CD4-positive, alpha-beta T cell treated with Interleukin-21 for 1 hour (primary cell): ENCODE results near the gene ITGB2.

Experiments
- DNase-seq: peaks from one replicate; pipeline ENCODE4 v3.0.0-alpha.2; 2020

ITGB2 gene

GRCh38 chr21:44907966-44908895, 12.5 kb downstream of the ITGB2 start:
- DNase-seq = no peak

DNA sequence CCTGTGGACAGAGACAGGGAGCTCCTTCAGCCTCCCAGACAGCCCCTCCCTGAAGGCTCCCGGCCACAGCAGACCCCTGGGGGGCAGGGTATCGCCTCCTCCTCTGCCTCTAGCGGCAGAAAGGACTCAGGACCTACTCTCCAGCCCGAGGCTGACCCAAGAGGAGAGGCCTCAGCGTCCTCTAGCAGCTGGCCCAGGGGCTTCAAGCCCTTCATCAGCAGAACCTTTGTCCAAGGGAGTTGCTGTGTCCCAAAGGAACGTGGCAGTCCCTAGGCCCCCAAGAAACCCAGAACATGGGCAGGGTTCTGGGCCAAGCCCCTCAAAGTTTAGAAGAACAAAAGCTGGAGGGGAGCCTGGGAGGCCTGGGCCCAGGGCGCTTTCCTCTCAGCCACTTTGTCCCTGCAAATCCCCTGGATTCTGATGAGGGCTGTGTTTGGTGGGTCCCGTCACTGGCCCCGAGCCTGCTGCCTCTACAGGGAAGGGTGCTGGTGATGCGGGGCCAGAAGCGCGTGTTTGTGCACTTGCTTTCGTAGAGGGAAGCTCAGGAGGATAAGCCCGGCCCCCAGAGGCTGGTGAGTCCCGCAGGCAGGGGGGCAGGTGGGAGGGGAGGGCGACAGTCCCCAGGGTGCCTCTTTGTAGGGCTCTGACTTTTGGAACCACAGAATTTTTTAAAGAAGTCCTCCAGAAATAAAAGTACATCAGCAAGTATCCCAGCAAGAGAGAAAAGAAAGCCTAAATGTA, 13.3 kb downstream of the ITGB2 start:
- DNase-seq = no peak

DNA sequence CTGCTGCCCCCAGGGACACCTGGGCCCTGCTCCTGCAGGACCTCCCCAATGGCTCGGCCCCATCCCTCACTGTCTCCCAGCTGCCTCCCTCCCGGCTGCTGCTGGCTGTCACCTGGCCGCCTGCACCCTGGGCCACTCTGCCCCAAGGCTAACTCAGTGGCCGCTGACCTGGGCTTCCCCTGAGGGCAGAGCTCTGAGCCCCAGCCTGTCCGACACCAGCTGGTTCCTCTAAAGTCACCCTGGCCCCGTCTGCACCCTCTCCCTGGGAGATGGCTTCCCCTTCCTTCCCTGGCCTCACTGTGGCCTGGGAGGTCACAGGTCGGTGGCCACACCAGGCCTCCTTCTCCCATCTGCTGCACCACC, 15.0 kb downstream of the ITGB2 start:
- no peak for DNase-seq

GRCh38 chr21:44905016-44905727, 15.5 kb downstream of the ITGB2 start:
- no peak for DNase-seq

DNA sequence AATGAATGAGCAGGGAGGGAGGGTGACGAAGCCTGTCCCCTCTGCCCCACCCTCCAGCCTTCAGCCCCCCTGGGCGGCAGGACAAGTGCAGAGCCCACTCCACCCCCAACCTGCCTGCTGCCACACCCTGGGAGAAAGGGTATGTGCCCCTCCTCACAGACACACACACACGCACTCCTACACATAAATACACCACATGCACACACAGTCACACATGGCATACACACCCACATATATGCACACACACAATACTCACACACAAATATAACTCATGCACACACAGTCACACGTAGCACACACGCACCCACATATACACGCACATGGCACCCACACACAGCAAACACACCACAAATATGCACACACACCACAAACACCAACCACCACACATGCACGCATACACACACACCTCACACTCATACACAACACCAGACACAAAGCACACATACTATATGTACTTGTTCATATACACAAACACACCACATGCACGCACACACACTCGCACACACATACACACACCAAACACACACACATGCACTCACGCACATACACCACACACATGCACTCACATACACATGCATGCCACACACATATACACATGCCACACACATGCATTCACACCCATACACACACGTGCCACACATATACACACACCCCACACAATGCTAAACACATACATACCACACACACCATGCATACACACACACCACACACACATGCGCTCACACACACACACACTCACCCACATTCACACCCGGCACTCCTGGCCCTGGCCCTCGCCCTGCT, 16.4 kb downstream of the ITGB2 start:
- DNase-seq = no peak

DNA sequence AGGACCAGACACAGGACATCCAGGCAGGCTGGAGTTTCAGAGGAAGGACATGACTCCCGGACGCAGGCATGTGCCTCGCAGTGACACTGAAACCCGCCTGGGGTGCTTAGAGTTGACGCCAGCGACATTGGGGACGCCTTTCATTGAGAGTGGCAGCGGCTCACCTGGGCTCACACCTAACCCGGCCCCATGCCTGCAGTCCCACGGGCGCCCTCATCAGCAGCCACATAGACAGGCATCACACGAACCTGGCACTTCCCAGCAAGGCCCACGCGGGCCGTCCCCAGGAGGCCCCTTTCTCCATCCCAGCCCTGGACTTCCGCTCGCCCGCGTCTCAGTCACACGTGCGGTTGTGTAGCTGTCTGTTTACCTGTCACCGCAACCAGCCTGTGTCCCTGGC, 17.0 kb downstream of the ITGB2 start:
- no peak for DNase-seq

DNA sequence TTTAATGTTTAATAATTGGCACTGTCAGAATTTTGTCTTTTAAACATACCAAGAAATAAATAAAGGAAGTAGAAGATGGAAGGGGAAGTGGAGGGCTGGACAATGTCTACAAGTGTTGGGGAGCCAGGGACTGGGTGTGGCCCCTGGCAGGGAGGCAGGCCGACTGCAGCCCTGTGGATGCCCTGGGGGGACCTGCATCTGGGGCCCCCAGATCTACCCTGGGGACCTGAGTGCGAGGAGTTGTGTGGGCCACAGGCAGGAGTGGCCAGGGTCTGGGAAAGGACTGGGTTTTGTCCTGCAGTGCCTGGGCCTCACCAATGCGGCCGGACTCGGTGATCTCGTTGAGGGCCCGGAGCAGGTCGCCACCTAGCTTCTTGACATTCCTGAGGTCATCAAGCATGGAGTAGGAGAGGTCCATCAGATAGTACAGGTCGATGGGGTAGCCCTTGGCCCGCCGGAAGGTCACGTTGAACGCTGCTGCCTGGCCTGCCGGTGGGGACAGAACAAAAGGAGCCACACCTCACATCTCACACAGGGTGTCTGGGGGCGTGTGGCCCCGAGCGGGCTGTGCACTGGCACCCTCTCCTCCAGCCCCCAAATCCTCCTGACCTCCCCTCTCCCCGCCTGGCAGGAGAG, 17.5 kb downstream of the ITGB2 start:
- no peak for DNase-seq

- no peak for DNase-seq
Measured at GRCh38 chr21:44902268-44903049, 18.2 kb downstream of the ITGB2 start.

GRCh38 chr21:44901391-44902074, 19.2 kb downstream of the ITGB2 start:
- DNase-seq = no peak

DNA sequence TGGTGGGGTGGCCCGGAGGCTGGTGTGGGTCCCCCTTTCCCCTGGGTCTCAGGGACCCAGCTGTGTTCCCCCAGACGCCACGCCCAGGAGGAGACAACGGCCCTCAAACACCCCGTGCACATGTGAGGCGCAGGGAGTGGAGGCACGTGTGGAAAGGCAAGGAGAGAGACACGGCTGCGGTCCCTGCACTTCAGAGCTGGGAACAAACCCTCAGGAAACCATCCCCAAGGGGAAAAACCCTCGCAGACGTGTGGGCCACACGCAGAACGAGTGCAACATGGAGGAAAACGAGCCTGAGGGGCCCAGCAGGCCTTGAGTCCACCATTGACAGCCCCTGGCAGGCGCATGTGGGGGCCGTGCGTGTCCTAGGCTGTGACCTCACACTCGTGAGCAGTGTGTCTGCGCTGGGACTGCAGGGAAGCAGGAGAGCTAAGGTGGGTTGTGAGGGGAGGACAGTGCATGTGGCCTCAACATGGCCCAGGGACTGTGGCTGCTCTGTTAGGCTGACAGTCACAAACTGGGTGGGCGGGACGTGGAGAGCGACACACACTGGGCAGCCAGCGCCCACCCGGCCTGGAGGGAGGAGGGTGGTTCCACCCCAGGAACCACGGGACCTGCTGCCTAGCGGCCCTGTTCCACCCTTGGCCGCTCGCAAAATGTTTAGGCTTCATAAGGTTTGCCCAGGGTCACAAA, 20.0 kb downstream of the ITGB2 start:
- DNase-seq = no peak

DNA sequence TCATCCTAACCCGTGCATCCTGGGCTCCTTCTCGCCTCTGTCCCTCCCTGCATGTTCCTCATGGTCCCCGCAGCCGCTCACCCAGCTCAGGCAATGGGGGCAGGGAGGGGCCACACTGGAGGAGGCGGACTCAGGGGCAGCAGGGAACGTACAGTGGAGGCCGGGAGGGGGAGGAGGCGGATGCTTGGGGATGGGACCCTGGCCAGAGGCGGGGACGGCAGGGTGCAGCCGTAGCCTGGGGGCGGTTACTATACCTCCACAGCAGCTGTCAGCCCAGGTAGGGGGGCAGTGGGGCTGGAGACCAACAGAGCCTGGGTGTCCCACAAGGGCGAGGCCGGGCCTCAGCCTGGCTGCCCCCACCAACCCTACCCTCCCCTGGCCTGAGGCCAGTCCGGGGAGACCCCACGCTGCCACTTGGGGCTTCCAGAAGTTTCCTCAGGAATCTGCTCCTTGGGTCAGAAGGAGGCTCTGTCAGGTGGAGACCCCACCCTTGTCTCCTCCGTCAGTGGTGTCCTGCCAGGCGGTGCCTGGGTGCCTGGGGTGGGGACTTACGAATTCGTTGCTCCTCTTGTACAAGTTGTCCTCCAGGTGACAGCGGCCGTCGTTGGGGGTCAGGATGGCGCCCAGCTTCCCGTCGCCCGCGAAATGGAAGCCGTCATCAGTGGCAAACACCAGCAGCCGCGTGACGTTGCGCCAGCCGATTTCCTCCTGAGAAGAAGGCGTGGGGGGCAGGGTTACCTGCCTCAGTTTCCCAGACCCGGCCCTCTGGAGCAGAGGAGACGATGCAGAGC, 20.7 kb downstream of the ITGB2 start:
- DNase-seq = no peak

DNA sequence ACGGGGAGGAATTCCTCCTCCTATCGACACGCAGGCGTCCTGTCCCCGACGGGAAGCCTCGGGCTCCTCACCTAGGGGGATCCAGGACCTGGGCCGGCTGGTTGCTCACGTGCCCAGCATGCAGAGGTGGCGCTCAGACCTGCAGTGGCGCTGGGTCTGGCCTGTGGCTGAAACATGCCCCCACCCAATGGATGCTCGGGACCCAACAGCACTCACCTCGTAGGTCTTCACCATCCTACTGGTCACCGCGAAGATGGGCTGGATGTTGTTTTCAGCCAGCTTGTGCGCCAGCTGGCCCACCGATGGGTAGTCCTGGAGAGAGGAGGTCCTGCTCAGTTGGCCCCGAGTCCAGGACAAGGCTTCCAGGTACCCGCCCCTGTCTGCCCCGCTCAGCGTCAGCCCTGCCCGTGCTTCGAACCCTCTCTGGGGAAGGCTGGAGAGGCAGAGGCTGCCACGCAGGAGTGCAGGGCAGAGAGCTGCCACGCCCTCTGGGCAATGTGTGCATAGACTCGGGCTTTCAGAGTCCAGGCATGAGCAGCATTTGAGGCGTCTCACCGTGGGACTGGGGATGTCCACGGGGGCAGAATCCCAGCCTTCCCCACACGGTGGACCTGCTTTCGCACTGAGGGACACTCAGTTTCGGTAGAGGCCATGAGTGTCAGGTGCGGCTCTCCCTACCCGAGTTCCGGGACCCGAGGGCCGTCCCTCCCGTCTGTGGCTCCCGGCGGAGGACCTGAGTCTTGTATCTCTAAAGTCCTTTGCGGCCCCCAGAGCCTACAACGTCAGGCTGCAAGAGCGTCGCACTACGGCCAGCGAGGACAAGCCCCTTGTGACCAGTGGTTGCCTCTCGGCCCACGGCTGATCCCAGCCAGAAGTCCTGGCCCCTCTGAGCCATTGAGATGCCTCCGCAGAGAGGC, 21.6 kb downstream of the ITGB2 start:
- DNase-seq = no peak

DNA sequence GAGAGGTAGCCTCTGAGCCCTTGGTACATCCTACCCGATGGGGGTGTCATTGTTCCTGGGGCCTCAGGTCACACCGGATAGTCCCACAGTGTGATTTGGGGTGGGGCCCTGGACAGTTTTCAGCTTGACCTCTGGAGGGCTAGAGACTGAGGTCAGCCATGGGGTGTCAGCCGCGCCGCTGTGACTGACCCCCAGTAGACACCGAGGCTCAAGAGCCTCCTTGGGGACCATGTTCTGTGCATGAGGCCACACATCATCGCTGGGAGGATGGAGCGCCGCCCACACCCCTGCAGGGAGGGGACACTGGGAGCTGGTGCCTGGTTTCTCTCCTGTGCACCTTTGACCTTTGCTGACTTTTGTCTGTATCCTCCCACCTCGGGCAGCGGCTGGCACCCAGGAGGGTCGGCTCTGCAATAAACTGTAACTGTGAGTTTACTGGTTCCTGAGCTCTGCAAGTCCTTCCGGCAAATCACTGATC, 22.6 kb downstream of the ITGB2 start:
- DNase-seq = no peak

- DNase-seq = no peak
Measured at GRCh38 chr21:44897326-44898010, 23.2 kb downstream of the ITGB2 start.

DNA sequence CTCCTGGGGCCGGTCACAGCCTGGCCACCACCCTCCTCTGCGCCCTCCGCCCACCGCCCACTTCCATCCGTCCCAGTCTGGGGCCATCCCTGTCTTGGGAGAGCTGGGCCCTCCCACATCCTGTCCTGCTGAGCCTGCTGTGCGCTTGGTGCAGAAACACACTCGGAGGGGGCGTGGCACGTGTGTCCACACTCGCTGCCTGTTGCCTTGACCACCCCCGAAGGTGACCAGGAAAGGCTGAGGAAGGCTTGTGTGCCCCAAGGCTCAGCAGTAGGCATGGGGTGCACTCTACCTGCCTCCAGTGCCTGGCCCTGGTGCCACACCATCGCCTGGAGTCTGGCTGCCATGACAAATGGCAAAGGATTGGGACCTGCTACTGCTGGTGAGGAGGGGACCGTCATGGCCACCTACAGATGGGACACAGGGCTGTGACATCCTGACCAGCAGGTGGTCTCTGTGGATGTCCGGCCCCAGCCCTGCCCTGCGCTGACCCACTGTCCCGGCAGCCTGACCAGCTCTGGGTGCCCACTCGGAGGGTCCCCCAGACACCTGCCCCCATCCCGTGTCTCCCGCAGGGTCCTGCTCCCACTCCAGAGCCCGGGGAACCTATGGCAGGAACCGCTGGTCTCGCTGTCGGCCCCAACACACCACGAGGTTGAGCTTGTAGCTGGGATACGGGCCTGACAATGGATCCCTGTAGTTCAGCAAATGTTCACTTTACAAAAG, 24.0 kb downstream of the ITGB2 start:
- no peak for DNase-seq

GRCh38 chr21:44895859-44896258, 24.8 kb downstream of the ITGB2 start:
- no peak for DNase-seq
